GM21717 (cell line): ENCODE data around the gene PLEKHH2.
A peak's percentile ranks its signal among the peaks of the same experiment; 100 is the strongest.
"Not testable (repeated sequence)": the region's sequence is repeated elsewhere in the genome, so short reads cannot be mapped to it uniquely, and the experiment has no call there.

ENCODE experiments used
- ATAC-seq: cut with Tn5 transposase; IDR thresholded peaks from one replicate; pipeline ENCODE4 v1.9.1; 2021; ENCODE audit warnings: mild to moderate bottlenecking, moderate library complexity; ENCODE audit not compliant: unreplicated experiment

PLEKHH2 gene

DNA sequence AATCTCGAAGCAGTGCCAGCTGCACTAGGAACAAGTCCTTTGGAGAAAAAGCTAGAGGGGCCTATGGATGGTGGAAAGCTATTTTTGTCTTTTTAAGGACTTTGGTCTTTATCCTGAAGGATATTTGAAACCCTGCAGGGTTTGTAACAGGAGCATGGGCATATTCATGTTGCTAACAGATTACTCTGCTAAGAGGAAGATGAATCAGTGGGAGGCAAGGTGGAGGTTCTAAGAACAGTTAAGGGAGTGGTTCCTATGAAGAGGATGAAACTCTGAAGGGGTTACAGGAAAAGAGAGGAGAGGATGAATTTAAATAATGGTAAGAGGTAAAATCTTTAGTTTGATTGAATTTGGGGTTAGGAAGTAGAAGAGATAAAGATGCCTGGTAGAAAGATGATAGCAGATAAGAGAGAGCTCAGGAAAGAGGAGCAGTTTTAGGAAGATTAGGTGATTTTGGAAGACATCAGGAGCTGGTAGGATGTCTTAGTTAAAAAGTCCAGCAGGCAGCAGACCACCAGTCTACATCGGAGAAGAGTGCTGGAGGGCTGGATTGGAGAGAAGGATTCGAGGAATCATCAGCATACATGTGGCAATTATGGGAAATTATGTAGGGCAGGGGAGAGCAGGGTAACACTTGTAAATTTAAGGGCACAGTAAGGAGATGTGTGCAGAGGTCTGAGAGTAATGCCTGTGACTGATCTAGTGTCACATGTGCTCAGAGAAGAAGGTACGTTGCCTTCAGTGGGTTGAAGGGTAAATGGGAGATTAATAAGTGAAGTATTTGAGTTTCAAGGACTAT is 78.4 kb downstream of the PLEKHH2 start:
- ATAC-seq = no peak

- ATAC-seq = no peak
Measured at GRCh38 chr2:43717322-43717721, 80.3 kb downstream of the PLEKHH2 start.

- ATAC-seq = peak; percentile 56
Measured at GRCh38 chr2:43718530-43719124, 81.6 kb downstream of the PLEKHH2 start.

DNA sequence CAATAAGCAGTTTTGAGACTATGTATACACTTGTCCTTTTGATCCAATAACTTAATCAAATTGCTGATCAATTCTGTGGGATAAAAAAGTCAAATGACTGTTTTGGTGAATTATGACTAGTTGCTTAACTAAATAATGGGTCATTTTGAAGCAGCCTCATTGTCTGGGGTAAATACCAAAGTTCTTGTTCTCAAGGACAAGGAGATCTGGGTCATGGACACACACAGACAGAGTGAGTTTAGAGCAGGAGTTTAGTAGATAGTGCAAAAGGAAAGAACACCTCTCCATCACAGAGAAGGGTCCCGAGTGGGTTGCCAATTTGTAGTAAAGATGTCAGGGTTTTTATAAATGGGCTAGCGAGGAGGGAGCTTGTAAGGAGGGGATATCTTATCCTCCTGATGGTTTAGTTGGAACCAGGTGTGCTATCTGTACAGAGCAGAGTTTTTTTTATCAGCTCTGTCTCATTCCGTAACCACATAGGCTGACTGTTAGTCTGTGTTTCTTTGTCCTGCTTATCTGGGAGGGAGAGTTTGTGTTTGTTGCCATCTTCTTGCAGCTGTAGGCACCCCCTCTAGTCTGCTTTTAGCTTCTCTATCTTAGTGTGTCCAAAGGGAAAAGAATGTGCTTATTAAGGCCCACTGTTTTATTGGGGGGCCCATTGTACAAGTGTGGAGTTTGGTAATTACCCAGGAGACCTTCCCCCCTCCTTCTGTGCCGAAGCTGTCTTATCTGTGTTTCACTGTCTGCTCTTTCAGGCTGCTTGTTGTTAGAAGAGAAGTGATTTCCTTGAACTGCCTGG is 87.9 kb downstream of the PLEKHH2 start:
- ATAC-seq = no peak

DNA sequence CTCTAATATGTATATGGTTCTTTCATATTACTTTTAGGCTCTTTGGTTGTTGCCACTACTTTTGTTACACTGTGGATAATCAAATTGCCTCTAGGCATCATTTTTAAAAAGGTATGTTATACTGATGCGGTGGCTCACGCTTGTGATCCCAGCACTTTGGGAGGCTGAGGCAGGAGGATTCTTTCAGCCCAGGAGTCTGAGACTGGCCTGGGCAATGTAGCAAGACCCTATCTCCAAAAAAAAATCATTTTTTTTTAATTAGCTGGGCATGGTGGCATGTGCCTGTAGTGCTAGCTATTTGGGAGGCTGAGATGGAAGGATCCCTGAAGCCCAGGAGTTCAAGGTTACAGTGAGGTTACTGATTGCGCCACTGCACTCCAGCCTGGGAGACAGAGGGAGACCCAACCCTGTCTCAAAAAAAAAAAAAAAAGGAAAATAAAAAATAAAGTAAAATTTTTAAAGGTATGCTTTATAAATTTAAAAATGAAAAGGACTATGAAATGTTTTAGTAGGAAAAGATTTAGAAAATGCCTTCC is 88.7 kb downstream of the PLEKHH2 start:
- no peak for ATAC-seq

DNA sequence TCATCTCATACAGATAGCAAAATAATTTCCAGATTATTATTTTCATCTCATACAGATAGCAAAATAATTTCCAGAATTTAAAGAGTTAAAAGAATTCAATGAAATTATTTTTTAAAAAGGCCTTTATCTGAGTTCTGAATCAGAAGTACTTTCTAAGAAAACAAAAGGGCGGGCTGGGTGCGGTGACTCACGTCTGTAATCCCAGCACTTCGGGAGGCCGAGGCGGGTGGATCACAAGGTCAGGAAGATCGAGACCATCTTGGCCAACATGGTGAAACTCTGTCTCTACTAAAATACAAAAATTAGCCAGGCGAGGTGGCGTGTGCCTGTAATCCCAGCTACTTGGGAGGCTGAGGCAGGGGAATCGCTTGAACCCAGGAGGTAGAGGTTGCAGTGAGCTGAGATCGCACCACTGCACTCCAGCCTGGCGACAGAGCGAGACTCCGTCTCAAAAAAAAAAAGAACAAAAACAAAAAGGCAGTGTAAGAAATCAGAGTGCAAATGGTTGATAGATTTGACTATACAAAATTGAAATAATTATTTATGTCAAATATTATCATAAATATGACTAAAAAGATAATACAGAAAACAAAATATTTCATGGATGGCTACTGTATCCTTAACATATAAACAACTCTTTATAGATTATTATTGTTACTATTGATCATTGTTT is 90.0 kb downstream of the PLEKHH2 start:
- ATAC-seq = not testable (repeated sequence)

GRCh38 chr2:43727634-43728014 is 90.6 kb downstream of the PLEKHH2 start:
- no peak for ATAC-seq

DNA sequence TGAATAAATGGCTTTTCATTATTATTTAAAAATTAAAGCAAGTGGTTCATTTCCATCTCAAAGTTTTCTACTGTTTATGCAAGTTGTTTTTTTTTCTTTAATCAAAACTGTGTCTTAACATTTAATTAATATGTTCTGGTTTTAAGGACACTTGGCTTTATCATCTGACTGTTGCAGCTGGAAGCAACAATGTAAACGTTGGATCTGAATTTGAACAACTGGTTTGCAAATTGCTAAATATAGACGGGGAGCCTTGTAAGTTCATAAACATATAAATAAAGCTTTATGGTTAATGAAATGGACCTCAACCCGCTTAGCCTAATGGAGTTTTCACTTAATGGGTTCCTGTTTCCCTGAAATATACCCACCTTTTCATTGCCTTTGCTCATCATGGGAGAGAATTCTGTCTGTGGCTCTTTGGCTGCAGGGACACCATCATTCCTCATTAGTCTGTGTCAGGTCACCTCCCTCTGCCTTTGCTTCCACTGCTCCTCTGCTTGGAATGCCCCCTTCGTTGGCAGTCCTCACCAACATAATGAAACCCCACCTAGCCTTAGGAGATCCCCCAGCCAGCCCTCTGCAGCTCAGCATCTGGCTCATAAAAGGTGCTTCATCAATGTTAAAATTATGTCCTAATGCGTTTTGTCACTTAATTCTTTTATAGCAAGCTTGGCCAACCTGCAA is 92.6 kb downstream of the PLEKHH2 start:
- ATAC-seq = no peak

DNA sequence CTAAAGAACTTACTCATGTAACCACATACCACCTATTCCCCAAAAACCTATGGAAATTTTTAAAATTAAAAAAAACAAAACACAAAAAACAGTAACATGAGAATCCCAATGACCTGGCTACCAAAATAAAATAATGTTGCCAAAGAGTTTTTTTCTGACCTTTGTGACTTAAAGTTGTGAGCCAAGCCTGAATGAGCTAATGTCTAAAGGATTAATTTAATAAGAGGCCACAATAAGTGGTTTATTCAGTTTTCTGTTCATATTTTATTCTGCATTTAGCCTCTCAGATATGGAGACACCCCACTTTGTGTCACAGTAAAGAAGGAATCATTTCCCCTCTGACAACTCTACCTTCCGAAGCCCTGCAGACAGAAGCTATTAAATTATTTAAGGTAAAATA is 94.2 kb downstream of the PLEKHH2 start:
- no peak for ATAC-seq

DNA sequence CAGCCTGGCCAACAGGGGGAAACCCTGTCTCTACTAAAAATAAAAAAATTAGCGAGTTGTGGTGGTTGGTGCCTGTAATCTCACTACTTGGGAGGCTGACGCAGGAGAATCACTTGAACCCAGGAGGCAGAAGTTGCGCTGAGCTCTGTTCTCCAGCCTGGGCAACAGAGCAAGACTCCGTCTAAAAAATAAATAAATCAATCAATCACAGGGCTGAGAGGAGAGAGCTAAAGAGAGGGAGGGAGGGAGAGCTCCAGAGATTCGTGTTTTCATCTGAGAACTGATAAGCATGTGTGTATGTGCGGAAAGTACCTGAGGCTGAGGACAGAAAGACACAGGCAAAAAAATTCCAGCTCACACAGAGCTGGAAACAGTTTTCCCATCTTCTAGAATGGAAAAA is 99.6 kb downstream of the PLEKHH2 start:
- ATAC-seq = no peak

GRCh38 chr2:43737097-43737854 is 100.2 kb downstream of the PLEKHH2 start:
- ATAC-seq = no peak

DNA sequence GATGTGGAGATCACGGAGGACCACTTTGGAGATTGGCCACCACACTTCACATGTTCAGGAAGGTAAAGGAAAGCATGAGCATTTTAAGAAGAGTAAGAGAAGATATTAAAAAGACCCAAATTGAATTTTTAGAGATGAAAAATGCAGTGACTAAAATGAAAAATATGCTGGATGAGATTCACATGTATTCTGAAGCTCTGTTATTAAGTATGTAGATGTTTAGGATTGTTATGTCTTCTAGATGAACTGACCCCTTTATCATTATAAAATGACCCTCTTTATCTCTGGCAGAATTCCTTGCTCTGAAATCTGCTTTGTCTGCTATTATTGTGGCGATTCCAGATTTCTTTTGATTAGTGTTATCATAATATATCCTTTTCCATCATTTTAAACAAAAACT is 100.8 kb downstream of the PLEKHH2 start:
- ATAC-seq = no peak

GRCh38 chr2:43738257-43738656 is 101.2 kb downstream of the PLEKHH2 start:
- ATAC-seq = no peak

DNA sequence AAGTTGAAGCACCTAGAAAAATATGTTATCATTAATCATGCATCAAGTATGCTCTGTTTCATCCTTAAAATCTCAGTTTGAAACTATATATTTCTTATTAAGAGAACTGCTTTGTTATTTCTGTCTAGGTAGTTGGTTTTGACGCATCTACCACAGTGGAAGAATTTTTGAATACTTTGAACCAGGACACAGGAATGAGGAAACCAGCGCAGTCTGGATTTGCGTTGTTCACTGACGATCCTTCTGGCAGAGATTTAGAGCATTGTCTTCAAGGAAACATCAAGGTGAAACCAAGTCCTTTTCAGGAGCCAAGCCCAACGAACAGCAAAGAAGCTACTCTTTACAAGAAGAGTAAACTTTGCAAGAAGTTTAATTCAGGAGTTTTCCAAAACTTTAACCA is 106.6 kb downstream of the PLEKHH2 start:
- no peak for ATAC-seq

GRCh38 chr2:43745457-43745856 is 108.4 kb downstream of the PLEKHH2 start:
- no peak for ATAC-seq

DNA sequence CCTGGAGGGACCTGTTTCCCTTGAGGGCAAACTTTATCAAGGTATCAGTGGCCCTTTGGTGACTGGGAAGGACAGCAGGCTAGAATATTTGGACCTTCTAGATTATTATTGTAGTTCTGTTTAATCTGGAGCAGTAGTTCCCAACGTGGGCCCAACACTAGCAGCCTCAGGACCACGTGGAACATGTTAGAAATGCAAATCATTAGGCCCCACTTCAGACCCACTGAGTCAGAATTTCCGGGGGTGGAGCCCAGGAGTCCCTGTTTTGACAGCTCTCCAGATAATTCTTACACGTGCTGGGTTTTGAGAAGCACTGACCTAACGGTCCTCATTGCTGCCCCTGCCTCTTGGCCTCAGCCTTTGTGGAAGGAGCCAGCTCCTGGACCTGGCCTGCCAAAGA is 111.3 kb downstream of the PLEKHH2 start:
- ATAC-seq = no peak

DNA sequence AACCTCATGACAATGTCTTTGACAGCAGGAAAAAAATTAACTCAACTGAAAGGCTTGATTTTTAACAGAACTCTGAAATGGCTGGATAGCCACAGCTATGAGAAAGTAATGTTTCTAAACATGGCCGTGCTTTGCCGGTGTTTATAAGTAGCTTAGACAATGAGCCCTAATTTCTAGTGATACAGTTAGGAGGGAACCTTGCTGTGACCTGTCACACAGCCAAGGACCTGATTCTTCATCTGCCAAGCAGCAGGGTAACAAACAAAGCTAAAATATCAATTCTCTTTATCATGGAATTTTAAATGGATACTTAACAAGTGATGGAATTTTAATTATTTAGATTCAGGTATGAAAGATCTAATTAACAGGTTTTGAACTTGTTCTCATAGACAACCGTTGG is 112.5 kb downstream of the PLEKHH2 start:
- ATAC-seq = no peak

DNA sequence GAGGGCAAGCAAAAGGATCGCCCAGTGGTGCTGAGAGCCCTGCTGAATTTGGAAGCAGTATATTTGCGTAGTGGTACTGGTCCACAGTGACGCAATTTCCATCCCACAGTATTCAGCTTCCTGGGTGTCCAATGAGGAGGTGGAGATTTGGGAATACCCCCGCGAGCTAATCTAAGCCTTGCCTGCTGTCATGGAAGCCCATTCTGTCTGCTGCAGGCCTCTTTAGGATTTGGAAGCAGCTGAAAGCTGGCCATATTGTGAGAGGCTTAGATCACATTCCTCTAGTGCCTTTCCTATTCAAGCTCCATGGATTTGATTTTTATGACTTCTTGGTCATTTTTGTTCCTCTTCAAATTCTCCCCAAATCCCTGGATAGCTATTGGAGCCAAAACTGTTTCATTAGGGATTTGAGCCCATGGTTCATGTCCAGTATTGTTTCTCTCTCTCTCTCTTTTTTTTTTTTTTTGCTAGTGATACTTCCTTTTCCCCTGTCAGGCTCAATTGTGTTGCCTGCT is 114.5 kb downstream of the PLEKHH2 start:
- no peak for ATAC-seq

- ATAC-seq = no peak
Measured at GRCh38 chr2:43752302-43752701, 115.2 kb downstream of the PLEKHH2 start.

DNA sequence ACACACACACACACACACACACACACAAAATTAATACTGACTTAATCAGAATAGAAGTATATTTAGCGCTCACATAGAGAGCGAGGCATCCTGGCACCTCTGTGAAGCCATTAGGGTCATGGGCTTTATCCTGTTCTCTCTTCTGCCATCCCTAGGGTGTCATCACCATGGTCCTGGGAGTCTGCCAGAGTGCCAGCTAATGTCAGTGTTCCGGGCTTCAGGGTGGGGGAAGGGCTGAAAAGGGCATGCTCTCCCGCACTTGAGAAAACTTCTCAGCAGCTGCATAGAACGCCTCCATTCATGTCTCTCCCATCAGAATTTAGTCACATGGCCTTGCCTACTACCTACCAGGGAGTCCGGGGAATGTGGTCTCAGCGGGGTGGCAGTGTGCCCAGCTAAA is 117.1 kb downstream of the PLEKHH2 start:
- ATAC-seq = no peak
